GM12878 (cell line): ENCODE results near the gene SLC5A6. TPM values are rescaled to one million over a fixed set of nuclear protein-coding genes. Genes with fewer than 3 reads are reported as not detected.

Source experiments
- ATAC-seq: fragments of 200-7000 bp; cut with Tn5 transposase; 3 replicates; pipeline ENCODE4 v1.9.1; 2020; ENCODE audit warnings: mild to moderate bottlenecking, moderate library complexity
- BruUV-seq: library from RNA; stranded (reverse); fragments of 400-500 nt; replicated peaks from 2 replicates; lab custom pipeline; 2021; lab: Mats Ljungman, UMichigan
- CTCF ChIA-PET: fragments of 300-600 bp; sonication (Branson Sonifier 250); formaldehyde crosslinking; extraction: SDS; loops from one replicate; lab custom pipeline; 2021; ENCODE audit warnings: inconsistent platforms; lab: Yijun Ruan, JAX
- POLR2A ChIA-PET: fragments of 350-600 bp; formaldehyde crosslinking; extraction: SDS; loops from one replicate; lab custom pipeline; 2021; ENCODE audit warnings: inconsistent platforms; lab: Charles Lee
- RAD21 ChIA-PET: fragments of 300-600 bp; sonication (Branson Sonifier 250); formaldehyde crosslinking; loops from one replicate; lab custom pipeline; 2023; ENCODE audit warnings: antibody characterized with exemption; ENCODE audit not compliant: unreplicated experiment; lab: Charles Lee
- SMC1A ChIA-PET: fragments of 300-600 bp; sonication (Branson Sonifier 250); formaldehyde crosslinking; loops from one replicate; lab custom pipeline; 2023; ENCODE audit not compliant: unreplicated experiment, uncharacterized antibody; lab: Charles Lee
- DNase-seq: peaks from one replicate; pipeline ENCODE4 v3.0.0-alpha.2; 2011; ENCODE audit warnings: low read depth, low spot score
- FAIRE-seq: peaks from 3 replicates; lab custom pipeline; 2011; peaks lifted over from hg19 to GRCh38; lab: Jason Lieb, UNC
- H2AFZ ChIP-seq: 2 replicates; pipeline ENCODE4 v1.6.0; 2011; ENCODE audit warnings: low read depth, low read length, control low read depth; ENCODE audit not compliant: control insufficient read depth
- H3K27ac ChIP-seq: 2 replicates; pipeline ENCODE4 v1.5.1; 2011; ENCODE audit warnings: control low read depth; ENCODE audit not compliant: control insufficient read depth, insufficient read depth
- H3K27me3 ChIP-seq, 2 experiments: replicated peaks in 1 of 2; 2 replicates each; pipeline versions ENCODE4 v1.6.0 to v1.6.1; 2011; ENCODE audit warnings: low read length in 1 of 2; ENCODE audit not compliant: control insufficient read depth in 2 of 2, insufficient read depth in 2 of 2
- H3K36me3 ChIP-seq, 2 experiments: 2 replicates each; pipeline ENCODE4 v1.5.1; 2011; ENCODE audit warnings: low read length in 1 of 2; ENCODE audit not compliant: control insufficient read depth in 2 of 2, insufficient read depth in 2 of 2
- H3K4me1 ChIP-seq: 2 replicates; pipeline ENCODE4 v1.6.1; 2011; ENCODE audit warnings: mild to moderate bottlenecking, low read length, moderate library complexity, mixed read lengths; ENCODE audit not compliant: control insufficient read depth, insufficient read depth
- H3K4me2 ChIP-seq: 2 replicates; pipeline ENCODE4 v1.6.0; 2011; ENCODE audit warnings: control low read depth; ENCODE audit not compliant: control insufficient read depth, insufficient read depth
- H3K4me3 ChIP-seq: fragments of 200-600 bp; sonication (generic); 2 replicates; pipeline ENCODE4 v1.5.1; 2016
- H3K79me2 ChIP-seq: 2 replicates; pipeline ENCODE4 v1.6.0; 2011; ENCODE audit warnings: low read length; ENCODE audit not compliant: control insufficient read depth, insufficient read depth
- H3K9ac ChIP-seq: 2 replicates; pipeline ENCODE4 v1.8.0; 2011; ENCODE audit warnings: low read length, control low read depth, mixed read lengths; ENCODE audit not compliant: control insufficient read depth, insufficient read depth
- H3K9me3 ChIP-seq: replicated peaks from 3 replicates; pipeline ENCODE4 v1.5.1; 2011; ENCODE audit warnings: mild to moderate bottlenecking, low read length; ENCODE audit not compliant: control insufficient read depth, insufficient read depth
- H4K20me1 ChIP-seq: 2 replicates; pipeline ENCODE4 v1.6.0; 2011; ENCODE audit not compliant: control insufficient read depth, insufficient read depth
- BMI1 ChIP-seq: fragments of 450-650 bp; IDR thresholded peaks from 2 replicates; pipeline ENCODE4 v1.6.1; 2016; ENCODE audit warnings: mild to moderate bottlenecking, moderate library complexity, borderline replicate concordance
- BRCA1 ChIP-seq: IDR thresholded peaks from 2 replicates; pipeline ENCODE4 v1.6.1; 2011; ENCODE audit warnings: low read depth, low read length, improper control_type of control experiment
- HDAC2 ChIP-seq: fragments of 200-600 bp; sonication (generic); IDR thresholded peaks from 2 replicates; pipeline ENCODE4 v1.6.1; 2017
- IKZF1 ChIP-seq: fragments of 450-650 bp; conservative IDR thresholded peaks from 2 replicates; pipeline ENCODE4 v1.6.1; 2017; ENCODE audit warnings: antibody characterized with exemption, mild to moderate bottlenecking
- IKZF2 ChIP-seq, 2 experiments: fragments of 450-650 bp; IDR thresholded peaks; 2 replicates each; pipeline ENCODE4 v1.6.1; 2017; ENCODE audit warnings: mild to moderate bottlenecking in 2 of 2, moderate library complexity in 2 of 2
- MYC ChIP-seq: IDR thresholded peaks from 2 replicates; pipeline ENCODE4 v1.6.1; 2011; ENCODE audit warnings: mild to moderate bottlenecking, low read length, moderate library complexity, inconsistent platforms; ENCODE audit not compliant: insufficient read depth, insufficient replicate concordance, insufficient read length, severe bottlenecking
- NKRF ChIP-seq: fragments of 450-650 bp; conservative IDR thresholded peaks from 2 replicates; pipeline ENCODE4 v1.6.1; 2017; ENCODE audit warnings: mild to moderate bottlenecking, moderate library complexity
- NR2C2 ChIP-seq: IDR thresholded peaks from 2 replicates; pipeline ENCODE4 v1.6.1; 2011; ENCODE audit warnings: borderline replicate concordance, low read depth; ENCODE audit not compliant: control insufficient read depth, insufficient read length
- PRDM15 ChIP-seq: fragments of 450-650 bp; formaldehyde crosslinking; IDR thresholded peaks from 2 replicates; pipeline ENCODE4 v1.4.0; 2020; ENCODE audit warnings: mild to moderate bottlenecking, moderate library complexity
- REST ChIP-seq: IDR thresholded peaks from 2 replicates; pipeline ENCODE4 v1.6.1; 2012; ENCODE audit warnings: mild to moderate bottlenecking, low read depth, low read length
- SIX5 ChIP-seq: IDR thresholded peaks from 2 replicates; pipeline ENCODE4 v1.6.1; 2011; ENCODE audit warnings: mild to moderate bottlenecking, low read depth, low read length, moderate library complexity; ENCODE audit not compliant: severe bottlenecking
- SP1 ChIP-seq: IDR thresholded peaks from one replicate; pipeline ENCODE4 v1.6.1; 2011; ENCODE audit warnings: low read depth, low read length
- SRF ChIP-seq, 2 experiments: IDR thresholded peaks; 2 replicates each; pipeline ENCODE4 v1.6.1; 2011; ENCODE audit warnings: low read depth in 2 of 2, low read length in 2 of 2, mild to moderate bottlenecking in 1 of 2, moderate library complexity in 1 of 2
- WGBS: methylation state at CpG from one replicate; pipeline ENCODE4 v1.1.6; 2016; ENCODE audit warnings: low lambda C conversion rate; ENCODE audit not compliant: insufficient replicate concordance, insufficient coverage; ENCODE audit errors: missing lambda C conversion rate; 5-methylcytosine and 5-hydroxymethylcytosine counted together
- in situ Hi-C: fragments of 300-500 bp; cut with MboI; formaldehyde crosslinking; loops from 9 replicates; pipeline ENCODE4 v1.14.3; 2018; ENCODE audit warnings: mixed read lengths
- intact Hi-C: fragments of 100-400 bp; cut with micrococcal nuclease; formaldehyde crosslinking; loops from one replicate; pipeline ENCODE4 v1.14.2; 2022; ENCODE audit not compliant: unreplicated experiment
- polyA plus RNA-seq, 11 experiments: library from polyadenylated mRNA; depleted of rRNA in 4 of 11; unstranded in 6 of 11; stranded (reverse) in 5 of 11; fragments of >200 nt; fragmentation: Nextera tagmentation in 4 of 11; fragmentation: Illumina TruSeq in 1 of 11; extraction: Ambion mirVana in 4 of 11; extraction: Trizol in 1 of 11; gene quantifications; 1 replicate in 1 of 11; 2 replicates in 10 of 11; pipeline versions ENCODE4 v1.2.1 to v1.2.3, GENCODE V29; 2011 to 2016; ENCODE audit warnings: inconsistent platforms in 2 of 11, missing spikeins in 2 of 11, low read depth in 1 of 11
- total RNA-seq, 4 experiments: library from RNA; depleted of rRNA in 3 of 4; stranded (reverse); fragments of >200 nt in 3 of 4; fragmentation: Illumina TruSeq in 1 of 4; extraction: Trizol in 1 of 4; gene quantifications; 2 replicates each; pipeline versions ENCODE4 v1.2.1 to v1.2.3, GENCODE V29; 2013 to 2021

SLC5A6 gene
- total and polyA plus RNA-seq, 10 of the 15 experiments (the other 5 are each of a cell fraction or from before 2014, with no cell fraction given): 13.1 to 101 (median 55.3) TPM

- Histone ChIP-seq H2AFZ (no peak overlapping the region), H3K4me1 (peaks cover 6% of the 10 kb centered on the region; the same call in 1 of the 2 replicates), H3K9me3 (no peaks in the 10 kb centered on the region), H3K4me3 (no peak overlapping the region), H3K36me3 (no peaks in the 10 kb centered on the region), H4K20me1 (no peaks in the 10 kb centered on the region), H3K27ac (no peak overlapping the region)
- 34% methylated on average over 15 of the region's 15 CpGs for WGBS
- no peak for FAIRE-seq
- ChIA-PET SMC1A (interaction anchor here (2.0 kb wide), 1 partner anchor 78 kb away, joined by 4 read pairs; no protein-coding TSS in a partner anchor), POLR2A (interaction anchor here (1.0 kb wide), 1 partner anchor 10 kb away, joined by 3 read pairs; no protein-coding TSS in a partner anchor)
- no peak for DNase-seq
- intact Hi-C loops: loop anchor here (10.0 kb wide), 1 partner anchor 107 kb away; the partner anchor contains the start of gene TRIM54
- in situ Hi-C loops: no loop called here
- BruUV-seq: no TSS peak
- TF ChIP-seq SIX5 (no peak), NKRF (no peak), MYC (no peak), PRDM15 (no peak), NR2C2 (no peak), SP1 (no peak), HDAC2 (no peak), BRCA1 (no peak), BMI1 (no peak), REST (no peak), IKZF1 (no peak), SRF (IDR thresholded peaks at IDR 0.05; ENCODE audit: low read depth in 2 of 2, low read length in 2 of 2) (no peak), IKZF2 (IDR thresholded peaks at IDR 0.05) (no peak)
- TF ChIP-seq, all 136 proteins: peak for 0
- no peaks in the 10 kb centered on the region for H3K79me2 ChIP-seq
- no peak for ATAC-seq
- H3K9ac ChIP-seq: no peak overlapping the region
- H3K4me2 ChIP-seq: no peak overlapping the region
- H3K27me3 ChIP-seq: no peaks in the 10 kb centered on the region; a peak in 1 of 4 replicates
- ChIA-PET RAD21 (no interaction called here), CTCF (interaction anchor here (0.6 to 0.7 kb wide), 2 partner anchors 68 to 102 kb away, joined by 3 read pairs; no protein-coding TSS in a partner anchor)
These were observed 34.4 kb downstream of the SLC5A6 start for GRCh38 chr2:27177441-27178351.
